GM12891 (cell line): ENCODE results near the gene HDAC11.

ENCODE experiments used
- DNase-seq: peaks from one replicate; pipeline ENCODE4 v3.0.0; 2011; ENCODE audit warnings: low spot score; ENCODE audit not compliant: insufficient read length
- FAIRE-seq: peaks from 2 replicates; lab custom pipeline; 2011; peaks lifted over from hg19 to GRCh38; lab: Jason Lieb, UNC
- PAX5 ChIP-seq: IDR thresholded peaks from 2 replicates; pipeline ENCODE4 v1.6.1; 2011; ENCODE audit warnings: low read length, moderate library complexity, mild to moderate bottlenecking; ENCODE audit not compliant: insufficient read depth, severe bottlenecking
- POLR2A ChIP-seq: IDR thresholded peaks from 2 replicates; pipeline ENCODE4 v1.6.1; 2011; ENCODE audit warnings: low read depth, low read length, control low read depth
- POLR2AphosphoS5 ChIP-seq: IDR thresholded peaks from 2 replicates; pipeline ENCODE4 v1.6.1; 2011; ENCODE audit warnings: low read depth, low read length, control low read depth
- POU2F2 ChIP-seq: IDR thresholded peaks from 2 replicates; pipeline ENCODE4 v1.6.1; 2011; ENCODE audit warnings: low read depth, mild to moderate bottlenecking, control low read depth, low read length, moderate library complexity
- SPI1 ChIP-seq: IDR thresholded peaks from 2 replicates; pipeline ENCODE4 v1.6.1; 2011; ENCODE audit warnings: low read depth, low read length, control low read depth
- TAF1 ChIP-seq: IDR thresholded peaks from 2 replicates; pipeline ENCODE4 v1.6.1; 2011; ENCODE audit warnings: low read depth, low read length, control low read depth

HDAC11 gene

DNA sequence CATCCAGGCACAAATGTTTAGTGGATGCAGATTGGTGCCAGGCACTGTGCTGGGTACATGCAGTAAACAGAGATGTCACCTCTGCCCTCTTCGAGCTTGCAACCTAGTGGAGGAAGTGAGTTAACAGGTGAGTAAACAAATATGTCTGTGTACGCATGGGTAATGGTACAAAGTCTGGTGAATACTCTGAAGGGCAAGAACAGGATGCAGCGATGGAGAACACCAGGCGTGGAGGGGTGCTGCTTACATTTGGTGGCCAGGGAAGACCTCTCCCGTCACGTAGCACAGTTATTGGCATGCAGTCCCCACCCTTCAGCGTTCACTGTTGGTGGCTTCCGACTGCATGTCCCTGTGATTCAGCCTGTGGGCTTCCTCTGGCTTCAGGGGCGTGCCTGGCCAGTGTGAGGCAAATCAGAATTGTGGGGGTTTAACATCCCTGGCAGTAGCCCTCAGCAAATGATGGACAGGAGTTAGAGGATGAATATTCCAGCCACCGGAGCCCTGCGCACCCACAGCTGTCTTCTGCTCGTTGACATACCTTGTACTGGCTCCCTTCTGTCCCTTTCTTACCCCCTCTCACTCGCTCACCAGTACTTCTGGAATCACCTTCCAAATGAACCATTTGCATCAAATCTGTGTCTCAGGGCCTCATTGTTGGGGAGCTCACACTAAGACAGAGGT lies 9.1 kb upstream of the HDAC11 start:
- no peak for DNase-seq
- no peak for FAIRE-seq
- TF ChIP-seq TAF1, result no peak
- no peak for TF ChIP-seq POU2F2
- no peak for TF ChIP-seq SPI1
- no peak for TF ChIP-seq POLR2A
- TF ChIP-seq POLR2AphosphoS5, result no peak
- TF ChIP-seq PAX5, result no peak

DNA sequence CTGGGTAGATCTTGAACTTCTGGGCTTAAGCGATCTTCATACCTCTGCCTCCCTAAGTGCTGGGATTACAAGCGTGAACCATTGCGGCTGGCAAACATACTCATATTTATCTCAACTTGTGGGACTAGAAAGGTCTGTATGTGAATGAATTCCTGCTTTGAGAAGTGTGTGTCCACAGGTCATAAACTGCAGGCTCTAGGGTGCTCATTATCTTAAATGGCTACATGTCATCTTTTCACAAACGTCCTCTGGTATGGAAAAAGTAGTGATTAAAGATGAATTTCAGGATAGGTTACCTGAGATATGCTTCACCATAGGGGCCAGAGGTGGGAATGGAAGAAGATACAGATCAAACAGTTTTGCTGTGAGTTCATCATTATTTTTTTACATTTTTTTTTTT lies 7.8 kb upstream of the HDAC11 start:
- DNase-seq, result no peak
- no peak for FAIRE-seq
- TF ChIP-seq TAF1, result no peak
- no peak for TF ChIP-seq PAX5
- no peak for TF ChIP-seq POLR2AphosphoS5
- no peak for TF ChIP-seq SPI1
- no peak for TF ChIP-seq POLR2A
- no peak for TF ChIP-seq POU2F2

DNA sequence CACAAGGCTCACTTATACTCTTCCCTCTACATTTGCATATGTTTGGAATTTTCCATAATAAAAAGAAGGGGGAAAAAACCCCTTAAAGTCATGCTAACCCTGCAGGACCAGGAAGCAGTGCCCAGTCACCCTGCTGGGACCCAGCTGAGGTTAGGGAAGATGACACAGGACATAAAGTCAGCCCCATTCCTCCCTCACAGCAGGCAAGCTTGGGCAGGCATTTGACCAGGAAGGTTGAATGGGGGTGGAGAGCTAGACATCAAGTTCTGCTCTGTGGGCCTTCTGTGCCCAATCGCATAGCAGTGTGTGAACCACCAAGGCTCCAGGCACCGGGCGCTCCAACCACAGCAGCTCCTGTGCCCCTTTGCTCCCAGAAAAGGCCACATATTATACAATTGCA lies 7.1 kb upstream of the HDAC11 start:
- FAIRE-seq, result no peak

GRCh38 chr3:13474021-13474420 lies 6.1 kb upstream of the HDAC11 start:
- TF ChIP-seq POLR2AphosphoS5 (no peak), PAX5 (no peak), TAF1 (no peak), POU2F2 (no peak), SPI1 (no peak), POLR2A (no peak)
- DNase-seq (no peak), FAIRE-seq (no peak)

More for the DNA sequence above, 7.1 kb upstream of the HDAC11 start:
- TF ChIP-seq POU2F2 (no peak), POLR2AphosphoS5 (no peak), SPI1 (no peak), PAX5 (no peak), TAF1 (no peak), POLR2A (no peak)
- no peak for DNase-seq

- TF ChIP-seq TAF1 (no peak), POLR2AphosphoS5 (no peak), POU2F2 (no peak), POLR2A (no peak), PAX5 (no peak), SPI1 (no peak)
- DNase-seq (no peak), FAIRE-seq (no peak)
These were observed 5.3 kb upstream of the HDAC11 start for GRCh38 chr3:13474776-13475303.

DNA sequence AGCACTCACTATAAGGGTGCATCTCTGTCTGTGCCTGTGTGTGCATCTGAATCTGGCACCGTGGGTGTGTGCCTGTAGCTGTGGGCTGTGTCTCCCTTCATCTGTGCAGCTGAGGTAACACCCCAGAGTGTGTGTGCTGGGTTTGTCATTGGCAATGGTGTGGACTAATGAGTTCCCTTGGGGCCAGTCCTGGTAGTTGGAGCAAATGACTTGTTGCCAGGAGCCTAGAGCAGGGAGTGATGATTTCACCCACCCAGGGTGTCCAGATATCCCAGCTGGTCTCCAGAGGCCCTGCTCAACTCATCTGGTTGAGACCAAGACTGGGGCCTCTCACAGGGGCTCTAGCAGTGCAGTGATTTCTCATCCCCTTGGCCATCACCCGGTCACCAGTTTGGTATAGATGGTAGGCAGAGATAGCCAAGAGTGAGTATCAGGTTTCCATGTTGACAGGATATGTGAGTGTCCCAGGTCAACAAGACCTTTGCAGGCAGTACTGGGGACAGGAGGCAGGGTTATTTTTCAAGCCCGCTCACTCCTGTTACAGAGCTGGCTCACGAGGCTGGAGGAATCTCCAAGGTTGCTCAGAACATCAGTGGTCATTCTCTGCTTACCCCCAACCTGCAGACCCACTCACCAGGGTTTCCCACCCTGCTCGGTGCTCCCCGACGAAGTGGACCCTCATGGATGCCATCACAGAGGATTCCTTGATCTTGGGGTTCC lies 4.1 kb upstream of the HDAC11 start:
- DNase-seq, result no peak
- FAIRE-seq, result no peak

DNA sequence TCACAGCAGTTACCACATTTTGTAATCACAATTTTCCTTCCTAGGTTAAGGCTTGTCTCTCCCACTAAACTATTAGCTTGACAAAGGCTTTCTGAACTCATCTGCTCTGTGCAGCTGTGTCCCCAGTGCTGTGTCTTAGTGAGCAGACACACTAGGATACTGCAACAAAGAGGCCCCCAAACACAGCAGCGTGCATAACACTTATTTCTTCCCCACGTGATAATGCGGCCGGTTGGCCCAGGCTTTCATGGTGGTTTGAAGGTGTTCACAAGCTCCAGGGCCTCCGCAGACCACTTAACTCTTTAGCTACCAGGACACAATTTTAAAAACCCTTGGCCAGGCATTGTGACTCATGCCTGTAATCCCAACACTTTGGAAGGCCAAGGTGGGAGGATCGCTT lies 2.2 kb upstream of the HDAC11 start:
- no peak for FAIRE-seq
- TF ChIP-seq SPI1 (no peak), POLR2AphosphoS5 (no peak), POLR2A (no peak), PAX5 (no peak), POU2F2 (no peak), TAF1 (no peak)
- DNase-seq, result no peak

More for the DNA sequence above, 4.1 kb upstream of the HDAC11 start:
- TF ChIP-seq PAX5 (no peak), POLR2AphosphoS5 (no peak), POLR2A (no peak), SPI1 (no peak), POU2F2 (no peak), TAF1 (no peak)

- FAIRE-seq, result no peak
- TF ChIP-seq PAX5, result no peak
- no peak for TF ChIP-seq SPI1
- no peak for TF ChIP-seq TAF1
- TF ChIP-seq POU2F2, result no peak
- TF ChIP-seq POLR2A, result no peak
- no peak for TF ChIP-seq POLR2AphosphoS5
- no peak for DNase-seq
These were observed 849 bp upstream of the HDAC11 start for GRCh38 chr3:13479332-13479581.

GRCh38 chr3:13480340-13481318 lies 523 bp downstream of the HDAC11 start:
- no peak for DNase-seq
- no peak for FAIRE-seq
- no peak for TF ChIP-seq POLR2A
- TF ChIP-seq PAX5, result no peak
- no peak for TF ChIP-seq TAF1
- no peak for TF ChIP-seq POLR2AphosphoS5
- TF ChIP-seq SPI1, result no peak
- TF ChIP-seq POU2F2, result no peak
